CD1c-positive myeloid dendritic cell (primary cell): ENCODE measurements around the gene VWA8.
"Not testable (repeated sequence)": the region's sequence is repeated elsewhere in the genome, so short reads cannot be mapped to it uniquely, and the experiment has no call there.

ENCODE experiments used
- DNase-seq: peaks from one replicate; pipeline ENCODE4 v3.0.0-alpha.2; 2016; ENCODE audit errors: extremely low spot score

The VWA8 gene

DNA sequence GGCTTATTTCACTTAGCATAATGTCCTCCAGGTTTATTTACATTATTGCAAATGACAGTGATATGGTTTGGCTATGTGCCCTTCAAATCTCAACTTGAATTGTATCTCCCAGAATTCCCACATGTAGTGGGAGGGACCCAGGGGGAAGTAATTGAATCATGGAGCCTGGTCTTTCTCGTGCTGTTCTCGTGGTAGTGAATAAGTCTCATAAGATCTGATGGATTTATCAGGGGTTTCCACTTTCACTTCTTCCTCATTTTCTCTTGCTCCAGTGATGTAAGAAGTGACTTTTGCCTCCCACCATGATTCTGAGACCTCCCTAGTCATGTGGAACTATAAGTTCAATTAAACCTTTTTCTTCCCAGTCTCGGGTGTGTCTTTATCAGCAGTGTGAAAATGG is 109.6 kb downstream of the VWA8 start:
- DNase-seq = peak; percentile 50

- no peak for DNase-seq
Observed at GRCh38 chr13:41848435-41849255, 112.3 kb downstream of the VWA8 start.

- DNase-seq = no peak
Observed at GRCh38 chr13:41847216-41847615, 113.7 kb downstream of the VWA8 start.

DNA sequence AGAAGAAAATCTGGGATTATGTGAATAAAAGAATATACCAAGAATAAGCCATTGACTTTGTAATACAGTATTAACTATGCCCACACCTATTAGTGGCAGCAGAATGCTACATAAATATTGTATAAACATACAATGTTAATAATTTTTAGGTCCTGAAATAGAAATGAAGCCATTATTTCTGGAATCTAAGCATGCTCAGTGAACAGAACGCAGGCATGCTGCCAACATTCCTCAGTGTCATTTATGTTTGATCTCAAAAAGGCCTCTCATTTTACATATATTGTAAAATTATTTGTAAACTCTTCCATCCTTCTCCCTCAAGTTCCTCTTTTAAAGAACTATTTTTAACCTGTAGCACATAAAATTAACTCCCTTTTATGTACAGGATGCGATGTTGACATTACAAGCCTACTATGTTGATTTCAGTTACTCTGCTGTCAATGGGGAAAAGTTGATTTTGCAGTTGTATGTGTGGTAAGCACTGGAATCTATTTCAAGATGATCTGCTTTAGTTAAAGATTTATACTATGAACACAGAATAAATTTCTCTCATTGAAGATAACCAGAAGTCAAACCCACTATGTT is 118.8 kb downstream of the VWA8 start:
- no peak for DNase-seq

GRCh38 chr13:41837629-41838028 is 123.3 kb downstream of the VWA8 start:
- DNase-seq = peak; percentile 70

DNA sequence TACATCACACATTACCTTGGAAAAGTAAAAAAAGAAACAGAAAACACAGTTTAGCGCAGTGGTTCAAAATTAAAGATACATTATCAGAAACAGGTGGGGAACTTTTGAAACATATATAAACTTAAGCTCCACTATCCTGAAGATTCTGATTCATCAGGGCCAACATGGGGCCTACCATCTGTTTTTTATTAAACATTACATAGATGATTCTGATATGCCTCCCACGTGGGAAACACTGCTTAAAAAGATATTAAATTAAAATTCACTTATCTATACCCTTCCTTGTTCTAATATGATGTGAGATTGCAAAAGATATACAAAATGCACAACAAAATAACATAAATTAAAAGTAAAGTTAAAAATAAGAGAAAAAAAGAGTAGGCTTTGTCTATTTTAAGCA is 125.0 kb downstream of the VWA8 start:
- no peak for DNase-seq

DNA sequence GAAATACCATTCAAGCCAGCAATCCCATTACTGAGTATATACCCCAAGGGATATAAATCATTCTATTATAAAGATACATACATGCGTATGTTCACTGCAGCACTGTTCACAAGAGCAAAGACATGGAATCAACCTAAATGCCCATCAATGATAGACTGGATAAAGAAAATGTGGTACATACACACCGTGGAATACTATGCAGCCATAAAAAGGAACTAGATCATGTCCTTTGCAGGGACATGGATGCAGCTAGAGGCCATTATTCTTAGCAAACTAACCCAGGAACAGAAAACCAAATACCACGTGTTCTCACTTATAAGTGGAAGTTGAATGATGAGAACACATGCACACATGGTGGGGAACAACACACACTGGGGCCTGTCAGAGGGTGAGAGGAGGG is 126.2 kb downstream of the VWA8 start:
- not testable (repeated sequence) for DNase-seq

DNA sequence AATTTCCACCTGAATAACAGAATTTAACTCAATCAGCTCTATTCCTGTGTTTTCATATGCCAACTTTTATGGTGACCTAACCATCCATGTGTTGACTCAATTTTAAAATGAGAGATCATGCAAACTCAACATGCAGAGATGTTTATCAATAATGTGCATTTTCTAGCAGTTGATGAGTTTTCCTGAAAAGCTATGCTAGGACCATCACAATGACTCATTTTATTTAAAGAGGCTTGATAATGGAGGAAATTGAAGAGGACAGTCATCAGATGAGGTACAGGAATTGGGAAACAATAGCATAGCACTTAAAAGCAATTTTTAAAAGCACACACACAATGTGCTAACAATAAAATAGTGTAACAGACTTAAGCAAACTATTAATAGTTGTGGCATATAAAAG is 127.1 kb downstream of the VWA8 start:
- DNase-seq = no peak

DNA sequence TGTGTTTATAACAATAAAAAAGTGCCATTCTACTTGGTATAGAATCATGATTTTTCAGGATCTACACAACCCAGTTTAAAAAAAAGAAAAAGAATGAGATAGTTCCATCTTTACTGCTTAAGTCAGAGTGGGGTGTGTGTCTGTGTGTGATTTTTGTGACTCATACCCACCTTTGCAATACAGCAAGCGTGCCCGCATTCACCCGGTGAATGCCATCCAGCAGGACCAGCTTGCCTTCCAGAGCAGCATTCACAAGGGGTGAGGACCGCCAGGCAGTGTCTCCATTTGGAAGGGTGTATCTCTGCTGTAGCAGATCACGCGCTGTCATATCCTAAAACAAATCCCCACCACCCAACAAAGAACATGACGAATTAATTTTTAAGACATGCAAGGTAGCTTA is 127.7 kb downstream of the VWA8 start:
- no peak for DNase-seq

GRCh38 chr13:41827507-41828213 is 133.2 kb downstream of the VWA8 start:
- no peak for DNase-seq

GRCh38 chr13:41825691-41826090 is 135.2 kb downstream of the VWA8 start:
- DNase-seq = no peak

DNA sequence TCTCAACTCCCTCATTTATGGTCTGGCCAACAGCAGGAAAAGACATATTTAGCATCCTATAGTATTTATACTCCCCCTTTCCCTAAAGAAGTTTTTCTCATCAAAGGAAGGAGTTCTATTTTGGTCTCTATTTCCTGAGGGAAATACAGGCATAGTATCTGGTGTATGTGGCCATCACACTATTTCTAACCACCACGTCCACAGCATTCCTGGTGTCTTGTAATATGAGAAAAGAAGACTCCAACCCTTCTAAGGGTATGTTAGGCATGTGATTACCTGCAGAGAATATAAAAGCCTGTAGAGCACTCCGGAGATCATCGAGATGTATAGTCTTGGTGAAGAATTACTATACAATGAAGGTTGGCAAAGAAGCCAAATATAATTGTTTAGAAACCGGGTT is 137.4 kb downstream of the VWA8 start:
- DNase-seq = no peak

DNA sequence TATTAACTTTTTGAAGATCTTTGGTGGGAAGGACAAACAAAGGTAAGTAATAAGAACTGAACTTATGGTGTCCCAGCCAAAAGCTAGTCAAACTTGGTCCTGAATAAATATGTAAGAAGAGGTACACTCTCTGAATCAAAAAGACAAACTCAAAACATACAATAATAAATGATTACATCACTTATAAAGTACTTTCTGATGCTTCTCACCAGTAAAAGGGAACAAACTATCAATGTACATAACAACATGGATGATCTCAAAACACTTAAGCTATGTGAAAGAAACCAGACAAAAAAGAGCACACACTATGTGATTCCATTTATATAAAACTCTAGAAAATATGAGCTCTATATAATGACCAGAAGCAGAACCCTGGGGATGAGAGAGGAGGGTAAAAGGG is 138.3 kb downstream of the VWA8 start:
- DNase-seq = no peak

DNA sequence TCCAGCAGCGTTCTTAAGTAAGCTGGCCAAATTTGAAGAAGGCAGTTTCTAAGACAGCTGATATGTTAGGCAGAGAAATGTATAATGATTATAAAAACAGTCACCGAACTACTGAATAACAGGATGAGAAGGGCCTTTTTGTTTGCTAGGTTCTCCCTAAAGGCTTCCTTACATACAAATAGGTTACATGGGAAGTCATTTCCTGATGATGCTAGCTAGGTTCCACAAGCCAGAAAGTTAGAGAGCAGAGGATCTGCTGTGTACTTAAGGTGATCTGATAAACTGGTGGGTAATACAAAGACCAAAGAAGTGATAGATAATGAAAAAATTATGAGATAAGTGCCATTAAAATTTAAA is 139.7 kb downstream of the VWA8 start:
- DNase-seq = no peak

GRCh38 chr13:41820581-41821237 is 140.2 kb downstream of the VWA8 start:
- DNase-seq = no peak

DNA sequence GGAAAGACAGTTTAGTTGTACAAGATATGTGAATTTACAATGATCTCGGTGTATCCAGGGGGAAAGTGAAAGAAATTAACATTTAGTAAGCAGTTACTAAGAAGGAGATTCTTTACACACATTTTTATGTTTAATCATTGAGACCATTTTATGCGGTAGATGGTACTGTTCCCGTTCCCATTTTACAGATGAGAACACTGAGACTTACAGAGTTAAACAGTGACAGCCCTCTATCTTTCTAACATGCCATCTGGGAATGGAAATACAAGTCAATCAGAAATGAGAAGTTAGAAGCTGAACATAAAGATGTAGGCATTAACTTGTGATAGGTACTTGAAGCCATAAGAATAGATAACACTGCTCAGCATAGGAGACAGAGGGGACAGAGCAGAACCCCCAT is 144.9 kb downstream of the VWA8 start:
- DNase-seq = no peak

GRCh38 chr13:41813426-41813825 is 147.5 kb downstream of the VWA8 start:
- DNase-seq = no peak

DNA sequence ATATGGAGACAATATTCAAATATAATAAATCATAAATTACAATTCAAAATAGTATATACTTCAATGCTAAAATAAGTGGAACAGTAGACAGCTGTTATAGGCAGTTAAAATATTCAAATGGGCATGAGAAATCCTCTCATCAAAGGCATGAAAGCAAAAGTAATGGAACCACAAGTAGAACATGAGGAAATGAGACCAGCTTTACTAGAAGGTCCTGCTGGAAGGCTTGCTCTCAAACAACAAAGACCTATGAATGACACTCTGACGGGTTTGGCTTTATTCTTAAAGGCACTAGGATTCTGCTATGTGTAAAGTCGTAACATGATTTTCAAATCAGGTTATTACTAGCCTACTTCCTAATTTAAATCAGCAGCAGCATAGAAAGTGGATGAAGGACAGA is 148.1 kb downstream of the VWA8 start:
- no peak for DNase-seq

GRCh38 chr13:41812237-41812636 is 148.7 kb downstream of the VWA8 start:
- DNase-seq = no peak

DNA sequence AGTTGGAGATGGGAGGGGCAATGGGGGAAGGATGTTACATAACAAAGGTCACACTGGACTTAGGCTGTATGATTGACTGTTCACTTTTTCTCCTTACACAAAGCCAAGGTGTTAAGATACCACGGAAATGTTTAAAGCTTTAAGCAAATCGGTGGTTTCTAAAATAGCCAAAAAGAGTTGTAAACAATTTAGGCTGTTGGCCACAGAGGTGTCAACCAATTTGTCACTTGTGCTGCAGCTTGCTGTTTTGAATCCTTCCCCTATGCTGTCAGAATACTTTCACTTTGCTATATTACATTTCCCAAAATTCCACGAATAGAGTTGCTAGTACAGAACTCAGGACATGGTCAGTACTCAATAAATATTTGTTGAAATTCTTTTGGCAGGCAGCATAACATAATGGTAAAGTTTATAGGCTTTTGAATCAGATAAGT is 149.3 kb downstream of the VWA8 start:
- DNase-seq = no peak

DNA sequence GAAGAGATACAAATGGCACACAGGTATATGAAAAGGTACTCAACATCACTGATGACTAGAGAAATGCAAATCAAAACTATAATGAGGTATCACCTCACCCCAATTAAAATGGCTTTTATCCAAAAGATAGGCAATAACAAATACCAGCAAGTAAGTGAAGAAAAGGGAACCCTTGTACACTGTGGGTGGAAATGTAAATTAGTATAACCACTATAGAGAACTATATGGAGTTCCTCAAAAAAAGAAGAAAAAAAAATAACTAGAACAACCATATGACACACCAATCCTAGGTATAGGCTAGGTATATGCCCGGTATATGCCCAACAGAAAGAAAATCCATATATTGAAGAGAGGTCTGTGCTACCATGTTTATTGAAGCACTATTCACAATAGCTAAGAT is 150.9 kb downstream of the VWA8 start:
- DNase-seq = peak; percentile 52

- not testable (repeated sequence) for DNase-seq
Observed at GRCh38 chr13:41803445-41803735, 157.5 kb downstream of the VWA8 start.
